Tibial artery (tissue), 4 donors: Measurements from ENCODE around the gene ATXN10.

Experiments
- DNase-seq, 2 donors: peaks; one replicate each; pipeline ENCODE4 v3.0.0-alpha.2; 2019
- H3K27ac ChIP-seq, 2 donors: fragments of 200-600 bp; sonication (generic) in 1 of 2; 1 replicate in 1 of 2; 2 replicates in 1 of 2; pipeline ENCODE4 v1.5.1; 2018 to 2019; ENCODE audit warnings: mild to moderate bottlenecking in 1 of 2
- H3K27me3 ChIP-seq, 2 donors: fragments of 200-600 bp; sonication (generic) in 1 of 2; one replicate each; pipeline versions ENCODE4 v1.5.1 to v1.6.0; 2016 to 2019
- H3K36me3 ChIP-seq, 3 donors: fragments of 200-600 bp; sonication (generic) in 2 of 3; one replicate each; pipeline ENCODE4 v1.5.1; 2016 to 2019; ENCODE audit warnings: mild to moderate bottlenecking in 2 of 3
- H3K4me1 ChIP-seq, 4 donors: fragments of 200-600 bp; sonication (generic) in 2 of 4; 1 replicate in 3 of 4; 2 replicates in 1 of 4; pipeline ENCODE4 v1.5.1; 2016 to 2019
- H3K4me3 ChIP-seq, 2 donors: fragments of 200-600 bp; sonication (generic) in 1 of 2; 1 replicate in 1 of 2; 2 replicates in 1 of 2; pipeline ENCODE4 v1.5.1; 2018 to 2019; ENCODE audit warnings: mild to moderate bottlenecking in 2 of 2
- H3K9me3 ChIP-seq, 3 donors: fragments of 200-600 bp; sonication (generic) in 1 of 3; one replicate each; pipeline ENCODE4 v1.5.1; 2016 to 2019
- CTCF ChIP-seq, 2 experiments: fragments of 200-600 bp in 1 of 2; fragments of 450-650 bp in 1 of 2; IDR thresholded peaks; one replicate each; pipeline ENCODE4 v1.5.1; 2017 to 2019; ENCODE audit warnings: antibody characterized with exemption in 2 of 2, mild to moderate bottlenecking in 1 of 2, moderate library complexity in 1 of 2
- intact Hi-C: fragments of 100-400 bp; cut with DNase I; formaldehyde crosslinking; loops from one replicate; pipeline ENCODE4 v1.15.0; 2023; ENCODE audit warnings: low total_unique reads

ATXN10 gene

GRCh38 chr22:45871721-45872120 lies 200.1 kb downstream of the ATXN10 start:
- intact Hi-C loops: no loop called here
- TF ChIP-seq CTCF (IDR thresholded peaks at IDR 0.05): no peak

GRCh38 chr22:45872659-45873263 lies 201.1 kb downstream of the ATXN10 start:
- Histone ChIP-seq H3K4me3 (no peak overlapping the region), H3K27me3 (peaks cover 0 to 22% of the 10 kb centered on the region in 2 donors), H3K36me3 (no peaks in the 10 kb centered on the region), H3K27ac (no peak overlapping the region), H3K9me3 (peaks cover 0 to 11% (median 10%) of the 10 kb centered on the region in 3 donors), H3K4me1 (peaks cover 0 to 2% (median under 1%) of the 10 kb centered on the region in 4 donors)
- TF ChIP-seq CTCF (IDR thresholded peaks at IDR 0.05): no peak
- intact Hi-C loops: no loop called here
- peak in 1 of 2 donors; percentile 9 for DNase-seq

More at GRCh38 chr22:45871721-45872120, 200.1 kb downstream of the ATXN10 start:
- no peak overlapping the region for H3K27ac ChIP-seq
- DNase-seq: no peak
- H3K9me3 ChIP-seq: peaks cover 0 to 11% (median 10%) of the 10 kb centered on the region in 3 donors
- H3K27me3 ChIP-seq: peaks cover 0 to 22% of the 10 kb centered on the region in 2 donors
- H3K4me3 ChIP-seq: no peak overlapping the region
- H3K4me1 ChIP-seq: peaks cover 0 to 12% (median 9%) of the 10 kb centered on the region in 4 donors
- H3K36me3 ChIP-seq: no peaks in the 10 kb centered on the region

DNA sequence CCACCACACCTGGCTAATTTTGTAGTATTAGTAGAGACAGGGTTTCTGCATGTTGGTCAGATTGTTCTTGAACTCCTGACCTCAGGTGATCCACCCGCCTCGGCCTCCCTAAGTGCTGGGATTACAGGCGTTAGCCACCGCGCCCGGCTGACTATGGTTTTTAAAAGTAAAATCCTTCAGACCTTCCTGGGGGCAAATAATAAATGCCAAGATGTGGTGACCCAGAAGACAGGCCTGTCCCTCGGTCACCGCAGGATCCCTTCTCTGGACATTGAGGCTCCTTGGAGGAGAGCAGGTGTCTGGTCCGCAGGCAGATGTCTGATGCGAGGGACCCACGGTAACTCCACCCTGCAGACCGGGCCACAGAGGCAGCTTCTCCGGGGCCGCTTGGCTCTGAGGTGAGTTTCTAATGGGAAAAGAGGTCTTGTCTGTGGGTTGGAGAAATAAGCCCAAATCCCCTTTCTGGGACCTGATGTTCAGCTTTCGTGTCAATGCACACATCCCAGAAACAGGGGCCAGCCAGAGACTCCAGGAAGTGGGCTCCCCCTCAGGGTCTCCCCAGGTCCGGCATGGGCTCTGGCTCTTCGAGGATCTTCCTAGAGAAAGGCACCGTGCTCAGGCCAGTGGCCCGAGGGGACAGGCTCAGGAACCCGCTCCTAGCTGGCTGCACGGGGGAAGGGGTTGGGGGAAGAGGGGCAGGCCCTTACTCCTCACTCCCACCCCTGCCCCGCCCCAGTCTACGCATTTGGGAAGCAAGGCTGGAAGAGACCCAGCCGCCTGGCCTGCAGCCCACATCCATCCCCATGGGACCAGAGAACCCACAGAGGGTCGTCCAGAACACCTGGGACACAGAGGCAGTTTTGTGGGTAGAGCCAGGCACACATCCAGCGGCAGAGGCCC lies 204.8 kb downstream of the ATXN10 start:
- no peak overlapping the region for H3K4me3 ChIP-seq
- H3K36me3 ChIP-seq: no peaks in the 10 kb centered on the region
- peak; percentile 16 to 48 for DNase-seq
- H3K27ac ChIP-seq: no peak overlapping the region
- H3K9me3 ChIP-seq: peaks cover 0 to 11% (median 10%) of the 10 kb centered on the region in 3 donors
- no peak for TF ChIP-seq CTCF (IDR thresholded peaks at IDR 0.05)
- H3K4me1 ChIP-seq: peaks cover 0 to 13% (median 9%) of the 10 kb centered on the region in 4 donors
- peaks cover 0 to 50% of the 10 kb centered on the region in 2 donors for H3K27me3 ChIP-seq
- intact Hi-C loops: no loop called here

DNA sequence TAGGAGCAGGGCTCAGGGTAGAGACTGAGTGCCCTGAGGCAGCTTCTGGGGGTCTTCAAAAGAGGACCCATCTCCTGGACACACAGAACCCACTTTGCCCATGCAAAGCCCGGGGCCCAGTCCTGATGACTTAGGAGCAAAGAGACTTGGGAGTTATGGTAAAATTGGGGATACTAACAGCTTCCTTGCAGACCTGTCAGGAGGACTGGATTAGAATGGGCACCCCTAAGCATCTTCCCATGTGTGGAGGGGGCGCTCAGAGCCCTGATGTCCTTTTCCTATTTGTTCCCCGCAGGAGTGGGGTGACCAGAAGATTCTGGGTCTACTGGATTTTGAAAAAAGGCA lies 205.4 kb downstream of the ATXN10 start:
- Histone ChIP-seq H3K9me3 (peaks cover 0 to 11% (median 10%) of the 10 kb centered on the region in 3 donors), H3K27me3 (peaks cover 0 to 56% of the 10 kb centered on the region in 2 donors), H3K36me3 (no peaks in the 10 kb centered on the region), H3K27ac (no peak overlapping the region), H3K4me3 (no peak overlapping the region), H3K4me1 (peaks cover 0 to 16% (median 10%) of the 10 kb centered on the region in 4 donors)
- no peak for DNase-seq
- intact Hi-C loops: no loop called here
- TF ChIP-seq CTCF (IDR thresholded peaks at IDR 0.05): no peak

DNA sequence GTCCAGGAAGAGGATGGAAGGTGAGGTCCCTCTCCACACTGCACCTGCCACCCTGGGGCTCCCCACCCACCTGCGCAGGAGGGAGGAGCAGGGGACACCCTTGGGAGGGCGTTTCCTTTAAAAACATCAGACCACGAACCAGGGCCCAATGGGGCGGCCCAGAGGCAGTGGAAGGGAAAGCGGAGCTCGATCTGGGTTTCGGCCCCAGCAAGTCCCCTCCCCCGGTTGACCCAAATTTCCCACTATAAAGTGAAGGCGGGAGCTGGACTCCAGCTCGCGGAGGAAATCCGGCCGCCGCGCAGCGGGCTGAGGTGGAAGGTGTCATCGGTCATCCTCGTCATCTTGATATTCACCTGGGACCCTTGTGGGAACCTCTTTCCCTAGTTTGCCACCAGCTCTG lies 206.0 kb downstream of the ATXN10 start:
- no peak overlapping the region for H3K4me3 ChIP-seq
- intact Hi-C loops: no loop called here
- H3K27me3 ChIP-seq: peaks cover 0 to 62% of the 10 kb centered on the region in 2 donors
- no peak for TF ChIP-seq CTCF (IDR thresholded peaks at IDR 0.05)
- H3K27ac ChIP-seq: no peak overlapping the region
- H3K36me3 ChIP-seq: no peaks in the 10 kb centered on the region
- DNase-seq: peak; percentile 11 to 56
- H3K4me1 ChIP-seq: peaks cover 0 to 16% (median 10%) of the 10 kb centered on the region in 4 donors
- H3K9me3 ChIP-seq: peaks cover 0 to 7% (median 3%) of the 10 kb centered on the region in 3 donors
